ENCODE measurements around the gene GNG13. TPM values are rescaled to one million over a fixed set of nuclear protein-coding genes. Genes with fewer than 3 reads are reported as not detected.

Gene GNG13
- total RNA-seq, 2 experiments from 2014 or later, result not detected

DNA sequence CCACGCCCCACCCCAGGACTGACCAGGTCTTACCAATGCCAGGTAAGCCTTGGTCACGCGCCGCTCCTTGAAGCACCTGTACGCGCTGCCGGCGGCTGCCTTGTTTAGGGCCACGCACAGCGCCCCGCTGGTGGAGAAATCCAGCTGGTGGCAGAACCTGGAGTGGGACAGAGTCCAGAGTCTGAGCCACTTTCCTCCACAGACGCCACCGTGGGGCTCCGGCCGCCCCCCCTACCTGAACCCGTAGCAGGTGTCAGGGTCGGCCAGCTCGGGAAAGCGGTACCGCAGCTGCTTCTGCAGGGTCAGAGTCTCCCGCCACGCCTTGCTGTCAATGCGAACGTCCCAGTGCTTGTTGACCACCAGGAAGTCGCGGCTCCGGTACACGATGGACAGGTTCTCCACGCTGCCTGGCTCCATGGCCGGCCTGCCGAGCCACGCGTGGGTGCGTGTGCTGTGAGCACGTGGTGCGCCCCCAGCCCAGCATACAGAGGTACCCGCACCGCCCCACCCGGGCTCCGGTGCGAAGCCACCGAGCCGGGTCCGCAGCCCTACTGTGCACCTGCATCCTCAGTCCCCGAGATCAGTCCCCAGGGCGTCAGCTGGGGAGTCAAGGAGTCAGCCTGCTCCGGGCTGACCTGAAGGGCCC is 13.1 kb downstream of the GNG13 start:
- no peak for TF ChIP-seq CTCF (IDR thresholded peaks at IDR 0.05)
- Mint-ChIP-seq H3K27ac (peak overlapping the region; percentile 78), H3K4me1 (ENCODE audit: low read depth) (peaks cover 9% of the 10 kb centered on the region), H3K27me3 (no peaks in the 10 kb centered on the region), H3K9me3 (no peaks in the 10 kb centered on the region), H3K4me3 (peak overlapping the region; percentile 87), H3K36me3 (ENCODE audit: low read depth) (peaks cover 19% of the 10 kb centered on the region)
- POLR2A ChIA-PET, result interaction anchor here (0.6 to 1.4 kb wide), 7 partner anchors 11 to 99 kb away, joined by 3 to 5 read pairs (median 3); partner anchors contain the start of gene ANTKMT
- intact Hi-C loops (cut with micrococcal nuclease), result no loop called here
- CTCF ChIA-PET, result interaction anchor here (7.7 kb wide), 1 partner anchor 74 kb away, joined by 149 read pairs; the partner anchor contains the start of gene METRN
- DNase-seq, result no peak
- ATAC-seq, result no peak

- Mint-ChIP-seq H3K27me3 (no peaks in the 10 kb centered on the region), H3K9me3 (no peaks in the 10 kb centered on the region), H3K4me3 (peak overlapping the region; percentile 48), H3K4me1 (ENCODE audit: low read depth) (peaks cover 5% of the 10 kb centered on the region), H3K36me3 (ENCODE audit: low read depth) (peaks cover 9% of the 10 kb centered on the region), H3K27ac (no peak overlapping the region)
- peak; percentile 86 for DNase-seq
- TF ChIP-seq CTCF (IDR thresholded peaks at IDR 0.05), result peak; percentile 87
- POLR2A ChIA-PET, result interaction anchor here (0.9 to 2.0 kb wide), 6 partner anchors 18 to 70 kb away, joined by 3 to 7 read pairs (median 4); no protein-coding TSS in a partner anchor
- CTCF ChIA-PET, result interaction anchor here (0.7 to 7.7 kb wide), 23 partner anchors 9 to 270 kb away, joined by 3 to 149 read pairs (median 4); partner anchors contain the start of genes CCDC78, CIAO3 and METRN
- intact Hi-C loops (cut with micrococcal nuclease), result loop anchor here (2.0 kb wide), 1 partner anchor 73 kb away; no protein-coding TSS in a partner anchor
- no peak for ATAC-seq
These were observed 14.7 kb downstream of the GNG13 start for GRCh38 chr16:785563-786535.

GRCh38 chr16:784431-784830 is 16.1 kb downstream of the GNG13 start:
- no peaks in the 10 kb centered on the region for H3K9me3 Mint-ChIP-seq
- TF ChIP-seq CTCF (IDR thresholded peaks at IDR 0.05), result no peak
- intact Hi-C loops (cut with micrococcal nuclease), result loop anchor here (2.0 kb wide), 1 partner anchor 72 kb away; no protein-coding TSS in a partner anchor

DNA sequence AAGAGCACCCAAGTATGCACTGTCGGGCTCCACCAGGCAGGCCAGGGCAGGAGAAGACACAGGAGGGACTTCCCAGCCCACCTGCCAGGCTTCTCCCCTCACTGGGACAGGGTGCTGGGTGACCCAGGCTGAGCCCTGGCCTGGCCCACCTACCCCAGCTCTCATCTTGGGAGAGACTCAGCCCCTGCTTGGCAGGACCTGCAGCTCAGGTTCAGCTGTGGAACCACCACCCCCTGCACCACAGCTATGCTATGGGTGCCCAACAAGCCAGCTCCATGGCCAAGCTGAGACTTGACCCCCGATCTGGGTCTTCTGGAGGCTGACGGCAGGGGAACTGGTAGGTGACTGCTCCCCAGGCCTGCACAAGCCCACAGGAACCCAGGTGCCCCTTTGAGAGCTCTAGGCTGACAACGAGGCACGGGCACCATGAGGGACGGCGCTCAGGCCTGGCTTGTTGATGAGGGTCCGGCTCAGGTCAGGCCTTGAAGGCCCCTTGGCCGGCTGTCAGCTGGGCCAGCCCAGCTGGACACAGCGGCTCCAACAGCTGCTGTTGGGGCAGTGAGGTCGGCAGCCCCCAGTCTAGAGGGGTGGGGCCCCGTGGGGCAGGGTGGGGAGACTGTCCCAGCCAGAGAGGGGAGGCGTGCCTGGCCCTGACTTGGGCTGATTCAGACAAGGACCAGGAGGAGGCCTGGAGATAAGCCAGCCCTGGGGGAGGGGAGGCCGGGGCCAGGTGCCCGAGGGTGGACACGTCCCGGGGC is 17.0 kb downstream of the GNG13 start:
- peaks cover 2% of the 10 kb centered on the region for H3K4me1 Mint-ChIP-seq (ENCODE audit: low read depth)
- no peak overlapping the region for H3K27ac Mint-ChIP-seq
- ATAC-seq (no peak), DNase-seq (no peak)
- ChIA-PET POLR2A (interaction anchor here (0.9 to 1.4 kb wide), 2 partner anchors 18 to 57 kb away, joined by 3 to 4 read pairs; partner anchors contain the start of gene CCDC78), CTCF (interaction anchor here (1.6 to 7.7 kb wide), 4 partner anchors 39 to 70 kb away, joined by 6 to 149 read pairs (median 14); partner anchors contain the start of genes CIAO3 and METRN)
- no peaks in the 10 kb centered on the region for H3K9me3 Mint-ChIP-seq
- intact Hi-C loops (cut with micrococcal nuclease), result loop anchor here (2.0 kb wide), 1 partner anchor 71 kb away; no protein-coding TSS in a partner anchor
- no peaks in the 10 kb centered on the region for H3K27me3 Mint-ChIP-seq
- H3K4me3 Mint-ChIP-seq, result no peak overlapping the region
- no peak for TF ChIP-seq CTCF (IDR thresholded peaks at IDR 0.05)
- H3K36me3 Mint-ChIP-seq (ENCODE audit: low read depth), result peaks cover 9% of the 10 kb centered on the region

More at GRCh38 chr16:784431-784830, 16.1 kb downstream of the GNG13 start:
- no peaks in the 10 kb centered on the region for H3K27me3 Mint-ChIP-seq
- POLR2A ChIA-PET, result interaction anchor here (0.8 to 2.0 kb wide), 4 partner anchors 45 to 109 kb away, joined by 3 to 7 read pairs (median 4); partner anchors contain the start of gene RHBDL1
- DNase-seq, result no peak
- peaks cover 9% of the 10 kb centered on the region for H3K36me3 Mint-ChIP-seq (ENCODE audit: low read depth)
- no peak overlapping the region for H3K27ac Mint-ChIP-seq
- peaks cover 2% of the 10 kb centered on the region for H3K4me1 Mint-ChIP-seq (ENCODE audit: low read depth)
- H3K4me3 Mint-ChIP-seq, result no peak overlapping the region
- CTCF ChIA-PET, result interaction anchor here (1.0 to 7.7 kb wide), 17 partner anchors 8 to 271 kb away, joined by 3 to 149 read pairs (median 5); partner anchors contain the start of genes CCDC78, CIAO3 and METRN
- no peak for ATAC-seq
